ENCODE results near the gene SMARCE1.

DNA sequence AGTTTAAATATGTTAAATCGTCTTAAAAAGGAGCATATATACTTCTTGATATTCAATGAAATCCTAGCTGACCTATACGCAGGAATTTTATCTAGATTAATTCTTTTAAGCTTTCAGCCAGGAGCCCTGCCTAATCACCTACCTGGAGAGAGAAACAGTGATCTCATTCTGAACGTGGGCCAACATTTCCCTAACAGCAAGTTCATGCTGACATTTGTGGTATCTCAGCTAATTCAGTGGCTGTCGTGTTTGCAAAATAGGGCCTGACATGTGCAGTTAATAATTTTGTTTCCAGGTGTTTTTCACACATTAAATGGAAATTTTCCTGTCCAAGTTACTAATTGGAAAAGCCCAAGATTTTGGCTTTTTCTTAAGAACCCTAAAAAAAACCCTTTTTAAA lies 38.6 kb upstream of the SMARCE1 start:
- no peak for TF ChIP-seq POLR2A (IDR thresholded peaks at IDR 0.05)
- TF ChIP-seq, protein P1, sequence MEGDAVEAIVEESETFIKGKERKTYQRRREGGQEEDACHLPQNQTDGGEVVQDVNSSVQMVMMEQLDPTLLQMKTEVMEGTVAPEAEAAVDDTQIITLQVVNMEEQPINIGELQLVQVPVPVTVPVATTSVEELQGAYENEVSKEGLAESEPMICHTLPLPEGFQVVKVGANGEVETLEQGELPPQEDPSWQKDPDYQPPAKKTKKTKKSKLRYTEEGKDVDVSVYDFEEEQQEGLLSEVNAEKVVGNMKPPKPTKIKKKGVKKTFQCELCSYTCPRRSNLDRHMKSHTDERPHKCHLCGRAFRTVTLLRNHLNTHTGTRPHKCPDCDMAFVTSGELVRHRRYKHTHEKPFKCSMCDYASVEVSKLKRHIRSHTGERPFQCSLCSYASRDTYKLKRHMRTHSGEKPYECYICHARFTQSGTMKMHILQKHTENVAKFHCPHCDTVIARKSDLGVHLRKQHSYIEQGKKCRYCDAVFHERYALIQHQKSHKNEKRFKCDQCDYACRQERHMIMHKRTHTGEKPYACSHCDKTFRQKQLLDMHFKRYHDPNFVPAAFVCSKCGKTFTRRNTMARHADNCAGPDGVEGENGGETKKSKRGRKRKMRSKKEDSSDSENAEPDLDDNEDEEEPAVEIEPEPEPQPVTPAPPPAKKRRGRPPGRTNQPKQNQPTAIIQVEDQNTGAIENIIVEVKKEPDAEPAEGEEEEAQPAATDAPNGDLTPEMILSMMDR (IDR thresholded peaks at IDR 0.05), result no peak
- no peak for TF ChIP-seq EP300 (IDR thresholded peaks at IDR 0.05)
